Vagina (tissue), 2 donors: ENCODE results near the gene EXOC2.

ENCODE experiments used
- POLR2A ChIP-seq, 2 donors: fragments of 450-650 bp; IDR thresholded peaks; one replicate each; pipeline ENCODE4 v1.6.1; 2017; ENCODE audit warnings: antibody characterized with exemption in 2 of 2, mild to moderate bottlenecking in 2 of 2, moderate library complexity in 2 of 2
- TF ChIP-seq, protein P1 (sequence below), 3 experiments: fragments of 450-650 bp in 2 of 3; fragments of 200-600 bp in 1 of 3; sonication (generic) in 1 of 3; IDR thresholded peaks; one replicate each; pipeline ENCODE4 v1.5.1; 2017 to 2019; ENCODE audit warnings: antibody characterized with exemption in 3 of 3, mild to moderate bottlenecking in 2 of 3, moderate library complexity in 2 of 3

DNA sequence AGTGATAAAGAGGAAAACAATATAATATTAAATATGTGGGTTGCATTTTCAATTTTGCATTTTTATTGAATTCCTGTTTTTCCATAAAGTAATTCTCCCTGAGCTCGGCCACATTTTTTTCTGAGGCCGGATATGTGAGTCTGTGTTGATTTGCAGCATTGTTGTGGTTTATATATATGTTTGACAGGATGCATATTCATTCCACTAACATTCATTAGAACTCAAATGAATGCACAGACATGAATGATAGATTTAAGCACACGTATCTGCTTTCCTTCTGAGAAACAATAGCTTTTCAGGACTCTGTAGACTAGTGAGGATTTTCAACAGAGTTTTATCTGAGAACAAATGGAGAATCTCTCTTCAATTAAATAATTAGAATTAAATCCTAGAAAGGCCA lies 10.6 kb upstream of the EXOC2 start:
- TF ChIP-seq, protein P1, sequence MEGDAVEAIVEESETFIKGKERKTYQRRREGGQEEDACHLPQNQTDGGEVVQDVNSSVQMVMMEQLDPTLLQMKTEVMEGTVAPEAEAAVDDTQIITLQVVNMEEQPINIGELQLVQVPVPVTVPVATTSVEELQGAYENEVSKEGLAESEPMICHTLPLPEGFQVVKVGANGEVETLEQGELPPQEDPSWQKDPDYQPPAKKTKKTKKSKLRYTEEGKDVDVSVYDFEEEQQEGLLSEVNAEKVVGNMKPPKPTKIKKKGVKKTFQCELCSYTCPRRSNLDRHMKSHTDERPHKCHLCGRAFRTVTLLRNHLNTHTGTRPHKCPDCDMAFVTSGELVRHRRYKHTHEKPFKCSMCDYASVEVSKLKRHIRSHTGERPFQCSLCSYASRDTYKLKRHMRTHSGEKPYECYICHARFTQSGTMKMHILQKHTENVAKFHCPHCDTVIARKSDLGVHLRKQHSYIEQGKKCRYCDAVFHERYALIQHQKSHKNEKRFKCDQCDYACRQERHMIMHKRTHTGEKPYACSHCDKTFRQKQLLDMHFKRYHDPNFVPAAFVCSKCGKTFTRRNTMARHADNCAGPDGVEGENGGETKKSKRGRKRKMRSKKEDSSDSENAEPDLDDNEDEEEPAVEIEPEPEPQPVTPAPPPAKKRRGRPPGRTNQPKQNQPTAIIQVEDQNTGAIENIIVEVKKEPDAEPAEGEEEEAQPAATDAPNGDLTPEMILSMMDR (IDR thresholded peaks at IDR 0.05) = no peak
- TF ChIP-seq POLR2A (IDR thresholded peaks at IDR 0.05) = no peak
